ENCODE data around the gene ECSCR. TPM values are rescaled to one million over a fixed set of nuclear protein-coding genes. Genes with fewer than 3 reads are reported as not detected.
A peak's percentile ranks its signal among the peaks of the same experiment; 100 is the strongest.
"Not testable (repeated sequence)": the region's sequence is repeated elsewhere in the genome, so short reads cannot be mapped to it uniquely, and the experiment has no call there.

Gene ECSCR
- total RNA-seq, 4 donors from 2014 or later = 4.2 to 16.6 (median 9.4) TPM

- no peaks in the 10 kb centered on the region for H3K27me3 ChIP-seq
- DNase-seq (ENCODE audit: low spot score in 2 of 2) = peak in 1 of 2 donors; percentile 36
- H3K27ac ChIP-seq = peak overlapping the region; percentile 25
- H3K4me3 ChIP-seq = no peak overlapping the region
- no peaks in the 10 kb centered on the region for H3K36me3 ChIP-seq
- WGBS = 56% methylated on average over 7 of the region's 7 CpGs
- H3K9me3 ChIP-seq = no peaks in the 10 kb centered on the region
- H3K4me1 ChIP-seq = peaks cover 12% of the 10 kb centered on the region
- TF ChIP-seq POLR2A (IDR thresholded peaks at IDR 0.05) = no peak
- TF ChIP-seq EP300 (IDR thresholded peaks at IDR 0.05) = no peak
- no peak for TF ChIP-seq CTCF (IDR thresholded peaks at IDR 0.05)
- TF ChIP-seq POLR2AphosphoS5 (IDR thresholded peaks at IDR 0.05) = no peak
Measured at GRCh38 chr5:139445325-139446170, 17.0 kb downstream of the ECSCR start.

- no peak overlapping the region for H3K4me3 ChIP-seq
- H3K9me3 ChIP-seq = no peaks in the 10 kb centered on the region
- 44% methylated on average over 4 of the region's 4 CpGs for WGBS
- TF ChIP-seq CTCF (IDR thresholded peaks at IDR 0.05) (no peak), POLR2A (IDR thresholded peaks at IDR 0.05) (no peak), EP300 (IDR thresholded peaks at IDR 0.05) (no peak), POLR2AphosphoS5 (IDR thresholded peaks at IDR 0.05) (no peak)
- peaks cover 20% of the 10 kb centered on the region for H3K4me1 ChIP-seq
- no peak overlapping the region for H3K27ac ChIP-seq
- DNase-seq (ENCODE audit: low spot score in 2 of 2) = peak in 1 of 2 donors; percentile 21
- H3K36me3 ChIP-seq = no peaks in the 10 kb centered on the region
- no peaks in the 10 kb centered on the region for H3K27me3 ChIP-seq
Measured at GRCh38 chr5:139443831-139444453, 18.6 kb downstream of the ECSCR start.

- not testable (repeated sequence) for H3K36me3 ChIP-seq, H3K27me3 ChIP-seq, H3K27ac ChIP-seq, H3K4me3 ChIP-seq, H3K9me3 ChIP-seq
- peak; percentile 38 to 71 for DNase-seq (ENCODE audit: low spot score in 2 of 2)
- 97% methylated on average over 17 of the region's 17 CpGs for WGBS
- H3K4me1 ChIP-seq = peaks cover 15% of the 10 kb centered on the region
Measured at GRCh38 chr5:139440416-139440815, 22.1 kb downstream of the ECSCR start.

- Histone ChIP-seq H3K9me3 (no peaks in the 10 kb centered on the region), H3K4me1 (peaks cover 15% of the 10 kb centered on the region), H3K36me3 (peaks cover 3% of the 10 kb centered on the region), H3K4me3 (peak within 1 kb of the TSS; percentile 84), H3K27ac (peak within 1 kb of the TSS; percentile 92), H3K27me3 (no peaks in the 10 kb centered on the region)
- WGBS = 4% methylated on average over 23 of the region's 49 CpGs
- DNase-seq (ENCODE audit: low spot score in 2 of 2) = peak; percentile 94 to 96
- TF ChIP-seq POLR2A (IDR thresholded peaks at IDR 0.05) = no peak
- TF ChIP-seq POLR2AphosphoS5 (IDR thresholded peaks at IDR 0.05) = no peak
- no peak for TF ChIP-seq EP300 (IDR thresholded peaks at IDR 0.05)
- no peak for TF ChIP-seq CTCF (IDR thresholded peaks at IDR 0.05)
Measured at GRCh38 chr5:139439013-139439903, 23.3 kb downstream of the ECSCR start, which contains the start of gene DNAJC18. DNAJC18 (minus strand) TSS chr5:139439525; CDS start chr5:139439445, 80 bp downstream.

GRCh38 chr5:139438707-139439012 lies 23.9 kb downstream of the ECSCR start:
- no peak for DNase-seq (ENCODE audit: low spot score in 2 of 2)
- 27% methylated on average over 8 of the region's 8 CpGs for WGBS
- Histone ChIP-seq H3K27me3 (no peaks in the 10 kb centered on the region), H3K4me1 (peaks cover 15% of the 10 kb centered on the region), H3K9me3 (no peaks in the 10 kb centered on the region), H3K36me3 (peaks cover 3% of the 10 kb centered on the region), H3K4me3 (peak overlapping the region; percentile 84), H3K27ac (peak overlapping the region; percentile 92)
- no peak for TF ChIP-seq EP300 (IDR thresholded peaks at IDR 0.05)
- no peak for TF ChIP-seq POLR2A (IDR thresholded peaks at IDR 0.05)
- no peak for TF ChIP-seq CTCF (IDR thresholded peaks at IDR 0.05)
- no peak for TF ChIP-seq POLR2AphosphoS5 (IDR thresholded peaks at IDR 0.05)
